Spleen (tissue), 11 donors: ENCODE results near the gene PGA4. TPM values are rescaled to one million over a fixed set of nuclear protein-coding genes. Genes with fewer than 3 reads are reported as not detected.

Experiments used
- DNase-seq: peaks from one replicate; pipeline ENCODE4 v3.0.0-alpha.2; 2020
- H3K27ac ChIP-seq, 8 donors: fragments of 200-600 bp; sonication (generic) in 7 of 8; 1 replicate in 4 of 8; 2 replicates in 4 of 8; pipeline versions ENCODE4 v1.5.0 to v1.8.0; 2016 to 2021; ENCODE audit warnings: inconsistent platforms in 4 of 8, mild to moderate bottlenecking in 4 of 8, moderate library complexity in 1 of 8
- H3K27me3 ChIP-seq, 7 donors: fragments of 200-600 bp; sonication (generic) in 6 of 7; replicated peaks in 1 of 7; 1 replicate in 4 of 7; 2 replicates in 3 of 7; pipeline versions ENCODE4 v1.5.0 to v1.8.0; 2016 to 2021; ENCODE audit warnings: inconsistent platforms in 3 of 7, mild to moderate bottlenecking in 1 of 7
- H3K36me3 ChIP-seq, 6 donors: fragments of 200-600 bp; sonication (generic) in 5 of 6; 1 replicate in 4 of 6; 2 replicates in 2 of 6; pipeline versions ENCODE4 v1.5.0 to v1.8.0; 2016 to 2021; ENCODE audit warnings: inconsistent platforms in 2 of 6
- H3K4me1 ChIP-seq, 6 donors: fragments of 200-600 bp; sonication (generic) in 5 of 6; 1 replicate in 3 of 6; 2 replicates in 3 of 6; pipeline versions ENCODE4 v1.5.0 to v1.8.0; 2016 to 2021; ENCODE audit warnings: inconsistent platforms in 3 of 6
- H3K4me3 ChIP-seq, 8 donors: fragments of 200-600 bp; sonication (generic) in 7 of 8; 1 replicate in 4 of 8; 2 replicates in 4 of 8; pipeline versions ENCODE4 v1.5.0 to v1.8.0; 2016 to 2021; ENCODE audit warnings: inconsistent platforms in 4 of 8, mild to moderate bottlenecking in 4 of 8, moderate library complexity in 2 of 8
- H3K9me3 ChIP-seq, 8 donors: fragments of 200-600 bp; sonication (generic) in 7 of 8; 1 replicate in 4 of 8; 2 replicates in 4 of 8; pipeline versions ENCODE4 v1.5.0 to v1.8.0; 2016 to 2021; ENCODE audit warnings: inconsistent platforms in 4 of 8
- CTCF ChIP-seq, 11 experiments: fragments of 200-600 bp in 7 of 11; fragments of 450-650 bp in 4 of 11; sonication (generic) in 4 of 11; IDR thresholded peaks in 8 of 11; conservative IDR thresholded peaks in 3 of 11; 1 replicate in 7 of 11; 2 replicates in 4 of 11; pipeline versions ENCODE4 v1.4.0 to v1.8.0; 2016 to 2021; ENCODE audit warnings: antibody characterized with exemption in 11 of 11, inconsistent platforms in 4 of 11, mild to moderate bottlenecking in 1 of 11
- POLR2A ChIP-seq, 3 donors: fragments of 450-650 bp; IDR thresholded peaks; one replicate each; pipeline ENCODE4 v1.5.1; 2017; ENCODE audit warnings: antibody characterized with exemption in 3 of 3, mild to moderate bottlenecking in 1 of 3
- POLR2AphosphoS5 ChIP-seq, 3 donors: sonication (generic); formaldehyde crosslinking; IDR thresholded peaks; one replicate each; pipeline ENCODE4 v1.5.1; 2017; ENCODE audit warnings: antibody characterized with exemption in 3 of 3
- WGBS, 5 donors: extraction: QIAGEN DNeasy Blood & Tissue Kit in 3 of 5; methylation state at CpG; one replicate each; pipeline versions ENCODE4 v1.1.5 to v1.1.7; 2013 to 2018; 5-methylcytosine and 5-hydroxymethylcytosine counted together
- intact Hi-C: fragments of 100-400 bp; cut with DNase I; formaldehyde crosslinking; loops from one replicate; pipeline ENCODE4 v1.15.0; 2023; ENCODE audit warnings: low total_unique reads
- polyA plus RNA-seq, 3 donors: library from polyadenylated mRNA; stranded (reverse); fragments of 200-250 nt; gene quantifications; one replicate each; pipeline ENCODE4 v1.2.1, GENCODE V29; 2013
- total RNA-seq, 7 donors: library from RNA; depleted of rRNA in 3 of 7; stranded (reverse); fragments of >200 nt in 3 of 7; fragmentation: NEBNext Ultra II Directional in 4 of 7; extraction: Animal tissue kit (Norgen Biotek cat#: 25700) in 4 of 7; gene quantifications; one replicate each; pipeline versions ENCODE4 v1.1.0 to v1.2.1, GENCODE V29; 2016 to 2021
- donor health status: healthy with polysubstance abuse.
- donor health status: DM: no; HTN: no; CAD: no; lungs with moderate emphysema.
- donor health status: DM: no; HTN: no; CAD: no.
- donor health status: Bipolar disorder and iron deficiency.
- donor health status: healthy.
- donor health status: DM: no; HTN: no; CAD: no.
- donor health status: DM: yes; HTN: yes; CAD: no.

PGA4 gene
- total and polyA plus RNA-seq, 10 donors: 0.36 to 12.2 (median 1.6) TPM; not detected in 1

GRCh38 chr11:61278001-61278470 is 55.9 kb downstream of the PGA4 start:
- Histone ChIP-seq H3K27ac (no peak overlapping the region), H3K27me3 (no peaks in the 10 kb centered on the region), H3K4me1 (no peaks in the 10 kb centered on the region), H3K9me3 (no peaks in the 10 kb centered on the region), H3K36me3 (no peaks in the 10 kb centered on the region), H3K4me3 (no peak overlapping the region)
- no peak for DNase-seq
- intact Hi-C loops: no loop called here
- TF ChIP-seq CTCF (IDR thresholded peaks at IDR 0.05 in 8 of 11, conservative IDR thresholded peaks at IDR 0.05 in 3 of 11) (no peak), POLR2A (IDR thresholded peaks at IDR 0.05) (no peak), POLR2AphosphoS5 (IDR thresholded peaks at IDR 0.05) (no peak)
- 71 to 79% (median 77%) methylated on average over 10 of the region's 10 CpGs for WGBS, 5 donors

- H3K4me1 ChIP-seq: no peaks in the 10 kb centered on the region
- H3K4me3 ChIP-seq: no peak overlapping the region
- H3K27me3 ChIP-seq: no peaks in the 10 kb centered on the region
- no peaks in the 10 kb centered on the region for H3K9me3 ChIP-seq
- DNase-seq: no peak
- no peaks in the 10 kb centered on the region for H3K36me3 ChIP-seq
- TF ChIP-seq POLR2AphosphoS5 (IDR thresholded peaks at IDR 0.05) (no peak), POLR2A (IDR thresholded peaks at IDR 0.05) (no peak), CTCF (IDR thresholded peaks at IDR 0.05 in 8 of 11, conservative IDR thresholded peaks at IDR 0.05 in 3 of 11) (no peak)
- intact Hi-C loops: no loop called here
- 86 to 94% (median 88%) methylated on average over 12 of the region's 12 CpGs for WGBS, 5 donors
- no peak overlapping the region for H3K27ac ChIP-seq
Observed at GRCh38 chr11:61279934-61280659, 58.0 kb downstream of the PGA4 start.

- Histone ChIP-seq H3K9me3 (no peaks in the 10 kb centered on the region), H3K36me3 (no peaks in the 10 kb centered on the region), H3K27ac (no peak overlapping the region), H3K4me1 (no peaks in the 10 kb centered on the region), H3K27me3 (no peaks in the 10 kb centered on the region), H3K4me3 (no peak overlapping the region)
- 85 to 95% (median 91%) methylated on average over 20 of the region's 20 CpGs for WGBS, 5 donors
- intact Hi-C loops: no loop called here
- no peak for DNase-seq
- no peak for TF ChIP-seq POLR2A (IDR thresholded peaks at IDR 0.05)
- no peak for TF ChIP-seq CTCF (IDR thresholded peaks at IDR 0.05 in 8 of 11, conservative IDR thresholded peaks at IDR 0.05 in 3 of 11)
Observed at GRCh38 chr11:61280883-61281580, 58.9 kb downstream of the PGA4 start.

Other genes with a start within 250 kb of the PGA4 start
- gene CD5, start 119.9 kb upstream of the PGA4 start, total RNA-seq: 10 to 100 TPM in 6 of 7 donors, 1 to 10 TPM in 1; 9.2 to 27.4 (median 18.3) TPM
- 1 to 10 TPM; 2.7 to 6.3 (median 4.9) TPM for gene CD5, start 119.9 kb upstream of the PGA4 start, polyA plus RNA-seq
- gene VPS37C, start 60.9 kb upstream of the PGA4 start, total RNA-seq: 10 to 100 TPM; 15.7 to 32.3 (median 23.5) TPM
- gene VPS37C, start 60.9 kb upstream of the PGA4 start, polyA plus RNA-seq: 10 to 100 TPM in 1 of 3 donors, 1 to 10 TPM in 2; 6.1 to 15.9 (median 8.9) TPM
- gene PGA3, start 18.8 kb upstream of the PGA4 start, total RNA-seq: 1 to 10 TPM in 2 of 7 donors, under 1 TPM in 2, not detected in 3; 0.37 to 2.6 (median 1.2) TPM
- under 1 TPM; 0.33 to 0.61 (median 0.54) TPM for gene PGA3, start 18.8 kb upstream of the PGA4 start, polyA plus RNA-seq
- 1 to 10 TPM in 5 of 7 donors, under 1 TPM in 1, not detected in 1; 0.42 to 3.3 (median 1.7) TPM for gene PGA5, start 18.8 kb downstream of the PGA4 start, total RNA-seq
- under 1 TPM; 0.06 to 0.51 (median 0.46) TPM for gene PGA5, start 18.8 kb downstream of the PGA4 start, polyA plus RNA-seq
- gene VWCE, start 73.0 kb downstream of the PGA4 start, total RNA-seq: 1 to 10 TPM in 4 of 7 donors, under 1 TPM in 3; 0.23 to 3.2 (median 1.2) TPM
- gene VWCE, start 73.0 kb downstream of the PGA4 start, polyA plus RNA-seq: 1 to 10 TPM in 2 of 3 donors, under 1 TPM in 1; 0.80 to 1.6 (median 1.2) TPM
- gene DDB1, start 110.8 kb downstream of the PGA4 start, total RNA-seq: 100 to 1,000 TPM; 118 to 157 (median 151) TPM
- 10 to 100 TPM; 68.7 to 94.7 (median 83.4) TPM for gene DDB1, start 110.8 kb downstream of the PGA4 start, polyA plus RNA-seq
- gene TKFC, start 110.9 kb downstream of the PGA4 start, total RNA-seq: 10 to 100 TPM; 33.1 to 61.5 (median 36.4) TPM
- 10 to 100 TPM; 30.6 to 45.3 (median 31.3) TPM for gene TKFC, start 110.9 kb downstream of the PGA4 start, polyA plus RNA-seq
- 100 to 1,000 TPM in 4 of 7 donors, 10 to 100 TPM in 3; 82.5 to 138 (median 126) TPM for gene CYB561A3, start 139.5 kb downstream of the PGA4 start, total RNA-seq
- gene CYB561A3, start 139.5 kb downstream of the PGA4 start, polyA plus RNA-seq: 10 to 100 TPM; 62.1 to 79.6 (median 64.6) TPM
- gene TMEM138, start 140.0 kb downstream of the PGA4 start, total RNA-seq: 10 to 100 TPM; 26.8 to 52.4 (median 39.0) TPM
- 10 to 100 TPM; 42.3 to 53.9 (median 49.2) TPM for gene TMEM138, start 140.0 kb downstream of the PGA4 start, polyA plus RNA-seq
- gene TMEM216, start 170.2 kb downstream of the PGA4 start, total RNA-seq: 10 to 100 TPM; 10.5 to 26.0 (median 17.1) TPM
- 10 to 100 TPM; 20.7 to 24.6 (median 20.7) TPM for gene TMEM216, start 170.2 kb downstream of the PGA4 start, polyA plus RNA-seq
- gene CPSF7, start 207.6 kb downstream of the PGA4 start, total RNA-seq: 10 to 100 TPM; 60.3 to 94.3 (median 85.5) TPM
- gene CPSF7, start 207.6 kb downstream of the PGA4 start, polyA plus RNA-seq: 10 to 100 TPM; 30.0 to 44.6 (median 35.3) TPM
- 10 to 100 TPM; 39.8 to 74.2 (median 50.0) TPM for gene SDHAF2, start 207.8 kb downstream of the PGA4 start, total RNA-seq
- gene SDHAF2, start 207.8 kb downstream of the PGA4 start, polyA plus RNA-seq: 10 to 100 TPM; 50.4 to 73.0 (median 56.8) TPM